HG03354 (cell line): ENCODE results near the gene DLX4.
A peak's percentile ranks its signal among the peaks of the same experiment; 100 is the strongest.

Experiments used
- ATAC-seq: cut with Tn5 transposase; IDR thresholded peaks from one replicate; pipeline ENCODE4 v1.9.1; 2021; ENCODE audit warnings: mild to moderate bottlenecking; ENCODE audit not compliant: unreplicated experiment, poor library complexity, severe bottlenecking

Gene DLX4

GRCh38 chr17:49969134-49969759 lies at the start of gene DLX4:
TSS of gene DLX4 (plus strand) at chr17:49969190. CDS start at chr17:49969469, 279 bp downstream.
- peak; percentile 32 for ATAC-seq

GRCh38 chr17:49920030-49920769 lies 48.8 kb upstream of the DLX4 start:
- no peak for ATAC-seq

- ATAC-seq: no peak
These were observed 46.9 kb upstream of the DLX4 start for GRCh38 chr17:49922095-49922494.

GRCh38 chr17:49924116-49924515 lies 44.9 kb upstream of the DLX4 start:
- no peak for ATAC-seq

- ATAC-seq: no peak
These were observed 44.4 kb upstream of the DLX4 start for GRCh38 chr17:49924589-49924988.

- ATAC-seq: no peak
These were observed 43.1 kb upstream of the DLX4 start for GRCh38 chr17:49925921-49926320.

GRCh38 chr17:49926886-49927285 lies 42.1 kb upstream of the DLX4 start:
- no peak for ATAC-seq

GRCh38 chr17:49928126-49928800 lies 40.7 kb upstream of the DLX4 start:
- ATAC-seq: no peak

- no peak for ATAC-seq
These were observed 40.0 kb upstream of the DLX4 start for GRCh38 chr17:49928837-49929475.

- no peak for ATAC-seq
These were observed 38.1 kb upstream of the DLX4 start for GRCh38 chr17:49930880-49931279.

- no peak for ATAC-seq
These were observed 37.4 kb upstream of the DLX4 start for GRCh38 chr17:49931416-49932137.

GRCh38 chr17:49932138-49932723 lies 36.8 kb upstream of the DLX4 start:
- ATAC-seq: no peak

- ATAC-seq: no peak
These were observed 36.1 kb upstream of the DLX4 start for GRCh38 chr17:49932901-49933300.

GRCh38 chr17:49935526-49936210 lies 33.3 kb upstream of the DLX4 start:
- no peak for ATAC-seq

- ATAC-seq: no peak
These were observed 32.6 kb upstream of the DLX4 start for GRCh38 chr17:49936386-49936785.

- no peak for ATAC-seq
These were observed 29.7 kb upstream of the DLX4 start for GRCh38 chr17:49939318-49939717.

GRCh38 chr17:49941427-49941826 lies 27.6 kb upstream of the DLX4 start:
- ATAC-seq: no peak

GRCh38 chr17:49942947-49943346 lies 26.0 kb upstream of the DLX4 start:
- ATAC-seq: no peak

GRCh38 chr17:49944273-49944870 lies 24.6 kb upstream of the DLX4 start:
- ATAC-seq: no peak
